C4-2B (cell line): ENCODE results near the gene REL.
"Not testable (repeated sequence)": the region's sequence is repeated elsewhere in the genome, so short reads cannot be mapped to it uniquely, and the experiment has no call there.

Source experiments
- H3K27ac ChIP-seq: fragments of 450-650 bp; 2 replicates; pipeline ENCODE4 v1.5.1; 2017
- ZFX ChIP-seq: fragments of 450-650 bp; IDR thresholded peaks from 2 replicates; pipeline ENCODE4 v1.6.1; 2017
- TF ChIP-seq, protein P1 (sequence below): fragments of 450-650 bp; conservative IDR thresholded peaks from 2 replicates; pipeline ENCODE4 v1.5.1; 2017; ENCODE audit warnings: mild to moderate bottlenecking

Gene REL

DNA sequence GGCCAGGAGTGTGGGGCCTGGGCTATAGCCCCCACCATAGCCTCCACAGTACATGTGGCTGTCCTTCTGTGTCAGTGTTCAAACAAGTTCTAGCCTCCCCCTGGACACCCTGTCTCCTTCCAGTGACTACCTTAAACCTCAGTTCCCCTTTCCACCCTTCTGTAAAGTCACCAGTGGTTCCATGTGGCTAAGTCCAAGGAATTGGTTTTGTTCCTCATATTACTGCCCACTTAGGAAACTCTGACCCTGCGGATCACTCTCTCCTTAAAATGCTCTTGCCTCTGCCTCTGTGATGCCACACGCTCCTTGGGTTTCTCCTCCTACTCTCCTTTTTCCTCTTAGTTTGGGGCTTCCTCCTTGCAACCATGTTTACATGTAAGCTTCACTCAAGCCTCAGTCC is 27.8 kb upstream of the REL start:
- peak overlapping the region; percentile 21 for H3K27ac ChIP-seq
- TF ChIP-seq ZFX: no peak
- TF ChIP-seq, protein P1, sequence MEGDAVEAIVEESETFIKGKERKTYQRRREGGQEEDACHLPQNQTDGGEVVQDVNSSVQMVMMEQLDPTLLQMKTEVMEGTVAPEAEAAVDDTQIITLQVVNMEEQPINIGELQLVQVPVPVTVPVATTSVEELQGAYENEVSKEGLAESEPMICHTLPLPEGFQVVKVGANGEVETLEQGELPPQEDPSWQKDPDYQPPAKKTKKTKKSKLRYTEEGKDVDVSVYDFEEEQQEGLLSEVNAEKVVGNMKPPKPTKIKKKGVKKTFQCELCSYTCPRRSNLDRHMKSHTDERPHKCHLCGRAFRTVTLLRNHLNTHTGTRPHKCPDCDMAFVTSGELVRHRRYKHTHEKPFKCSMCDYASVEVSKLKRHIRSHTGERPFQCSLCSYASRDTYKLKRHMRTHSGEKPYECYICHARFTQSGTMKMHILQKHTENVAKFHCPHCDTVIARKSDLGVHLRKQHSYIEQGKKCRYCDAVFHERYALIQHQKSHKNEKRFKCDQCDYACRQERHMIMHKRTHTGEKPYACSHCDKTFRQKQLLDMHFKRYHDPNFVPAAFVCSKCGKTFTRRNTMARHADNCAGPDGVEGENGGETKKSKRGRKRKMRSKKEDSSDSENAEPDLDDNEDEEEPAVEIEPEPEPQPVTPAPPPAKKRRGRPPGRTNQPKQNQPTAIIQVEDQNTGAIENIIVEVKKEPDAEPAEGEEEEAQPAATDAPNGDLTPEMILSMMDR: no peak

DNA sequence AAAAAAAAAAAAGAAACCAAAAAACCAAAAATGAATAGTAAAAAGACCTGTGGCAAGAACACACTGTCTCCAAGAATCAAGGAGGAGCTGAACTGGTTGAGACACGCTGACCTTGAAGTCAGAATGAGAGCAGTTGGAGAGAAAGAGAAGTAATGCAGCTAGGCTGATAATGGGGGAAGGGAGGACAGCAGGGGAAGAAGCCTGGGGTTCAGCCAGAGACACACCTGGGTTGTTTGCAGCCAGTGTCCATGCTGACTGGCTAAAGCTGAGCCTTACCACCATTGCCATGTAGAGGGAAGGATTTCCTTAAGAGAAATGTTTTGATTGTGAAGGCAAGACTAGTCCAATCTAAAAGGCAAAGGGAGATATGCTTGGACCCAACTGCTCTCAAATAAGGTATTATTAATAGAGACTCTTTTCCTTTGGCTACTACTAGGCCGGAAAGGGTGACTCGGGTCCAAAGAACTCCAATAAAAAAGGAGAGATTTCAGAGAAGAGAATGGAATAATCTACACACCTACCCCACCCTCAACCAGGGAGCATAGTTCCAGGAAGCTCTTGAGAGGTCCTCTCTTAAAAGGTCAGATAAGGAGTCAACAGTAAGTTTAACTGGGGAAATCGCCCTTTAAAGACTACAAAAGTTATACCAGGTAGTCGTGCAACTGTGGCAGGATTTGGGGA is 25.2 kb upstream of the REL start:
- no peak for TF ChIP-seq ZFX
- TF ChIP-seq, protein P1: no peak
- no peak overlapping the region for H3K27ac ChIP-seq

GRCh38 chr2:60857056-60857455 is 24.3 kb upstream of the REL start:
- TF ChIP-seq, protein P1: no peak
- TF ChIP-seq ZFX: no peak
- no peak overlapping the region for H3K27ac ChIP-seq

- no peak for TF ChIP-seq ZFX
- TF ChIP-seq, protein P1: no peak
- H3K27ac ChIP-seq: peak overlapping the region; percentile 26; the same call in 1 of the 2 replicates
Observed at GRCh38 chr2:60858897-60859311, 22.5 kb upstream of the REL start.

DNA sequence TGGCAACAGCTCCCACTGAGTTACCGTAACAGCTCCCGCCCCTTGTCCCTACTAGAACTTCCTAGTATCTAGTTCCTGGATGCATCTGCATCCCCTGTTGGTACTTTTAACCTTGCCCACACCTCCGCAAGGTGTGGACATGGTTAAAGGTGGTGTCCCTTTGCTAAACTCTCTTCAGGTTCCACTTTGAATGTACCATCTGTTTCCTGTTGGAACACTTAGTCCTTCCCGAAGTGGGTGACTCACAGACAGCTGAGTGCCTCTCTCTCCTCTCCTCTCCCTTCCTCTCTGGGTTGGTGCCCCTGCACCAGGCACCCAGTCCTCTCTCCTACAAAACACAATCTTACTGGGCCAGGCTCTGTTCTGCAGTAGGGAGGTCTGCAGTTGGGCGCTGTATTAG is 19.6 kb upstream of the REL start:
- no peak overlapping the region for H3K27ac ChIP-seq
- TF ChIP-seq, protein P1: no peak
- TF ChIP-seq ZFX: no peak

DNA sequence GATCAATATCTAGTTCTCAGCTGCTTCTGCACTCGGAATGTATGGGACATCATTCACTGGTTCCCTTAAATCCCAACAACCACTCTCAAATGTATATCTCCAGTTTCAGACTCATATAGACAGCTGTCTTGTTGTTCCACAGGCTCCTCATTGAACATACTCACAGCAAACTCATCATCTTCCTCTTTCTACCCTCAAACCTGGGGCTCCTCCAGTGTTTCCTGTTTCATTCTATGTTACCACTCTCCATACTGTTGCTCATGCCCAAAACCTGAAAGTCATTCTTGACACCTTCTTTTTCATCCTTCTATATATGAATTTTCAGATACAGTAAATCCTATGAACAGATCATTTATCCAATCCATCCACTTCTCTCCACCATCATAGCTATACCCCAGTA is 18.7 kb upstream of the REL start:
- TF ChIP-seq, protein P1: no peak
- TF ChIP-seq ZFX: no peak

DNA sequence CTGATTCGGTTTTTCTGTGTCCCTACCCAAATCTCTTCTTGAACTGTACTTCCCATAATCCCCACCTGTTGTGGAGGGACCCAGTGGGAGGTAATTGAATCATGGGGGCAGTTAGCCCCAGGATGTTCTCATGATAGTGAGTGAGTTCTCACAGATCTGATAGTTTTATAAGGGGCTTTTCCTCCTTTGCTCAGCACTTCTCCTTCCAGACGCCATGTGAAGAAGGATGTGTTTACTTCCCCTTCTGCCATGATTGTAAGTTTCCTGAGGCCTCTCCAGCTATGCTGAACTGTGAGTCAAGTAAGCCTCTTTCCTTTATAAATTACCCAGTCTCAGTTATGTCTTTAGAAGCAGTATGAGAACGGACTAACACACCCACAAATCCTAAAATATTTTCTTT is 16.0 kb upstream of the REL start:
- not testable (repeated sequence) for H3K27ac ChIP-seq

More for the DNA sequence above, 18.7 kb upstream of the REL start:
- H3K27ac ChIP-seq: no peak overlapping the region

GRCh38 chr2:60867007-60867406 is 14.4 kb upstream of the REL start:
- TF ChIP-seq, protein P1: no peak
- no peak for TF ChIP-seq ZFX
- no peak overlapping the region for H3K27ac ChIP-seq
